Neural cell (in vitro differentiated cells): Measurements from ENCODE around the gene TRIO. TPM values are rescaled to one million over a fixed set of nuclear protein-coding genes. Genes with fewer than 3 reads are reported as not detected.

Experiments used
- H2AFZ ChIP-seq: fragments of 200-600, 300-800 bp; sonication (generic), shearing (Covaris generic); 2 replicates; pipeline ENCODE4 v1.6.0; 2014; ENCODE audit warnings: low read depth, mild to moderate bottlenecking, antibody characterized with exemption, low read length, moderate library complexity
- H3F3A ChIP-seq: fragments of 200-600 bp; shearing (Covaris generic); 2 replicates; pipeline ENCODE4 v1.6.1; 2016; ENCODE audit warnings: mild to moderate bottlenecking, moderate library complexity, mixed read lengths, antibody characterized with exemption, low read length; ENCODE audit not compliant: insufficient read depth, poor library complexity, severe bottlenecking
- H3K27ac ChIP-seq: fragments of 200-600, 300-800 bp; sonication (generic), shearing (Covaris generic); 2 replicates; pipeline ENCODE4 v1.5.1; 2014; ENCODE audit warnings: mild to moderate bottlenecking, low read length, moderate library complexity
- H3K27me3 ChIP-seq: fragments of 300-800, 200-600 bp; sonication (generic), shearing (Covaris generic); 2 replicates; pipeline ENCODE4 v1.6.0; 2014; ENCODE audit warnings: mild to moderate bottlenecking, low read depth, low read length, moderate library complexity; ENCODE audit not compliant: insufficient read depth
- H3K36me3 ChIP-seq: fragments of 300-800, 200-600 bp; sonication (generic), shearing (Covaris generic); 2 replicates; pipeline ENCODE4 v1.5.1; 2014; ENCODE audit warnings: mild to moderate bottlenecking, antibody characterized with exemption, low read length, moderate library complexity; ENCODE audit not compliant: insufficient read depth
- H3K4me2 ChIP-seq: fragments of 300-800, 200-600 bp; sonication (generic), shearing (Covaris generic); 2 replicates; pipeline ENCODE4 v1.6.0; 2014; ENCODE audit warnings: mild to moderate bottlenecking, low read length
- H3K4me3 ChIP-seq: fragments of 300-800, 200-600 bp; sonication (generic), shearing (Covaris generic); 2 replicates; pipeline ENCODE4 v1.5.1; 2014; ENCODE audit warnings: mild to moderate bottlenecking, low read length, moderate library complexity
- H3K79me2 ChIP-seq: fragments of 200-600 bp; shearing (Covaris generic); replicated peaks from 2 replicates; pipeline ENCODE4 v1.6.0; 2014; ENCODE audit warnings: mild to moderate bottlenecking, low read length, moderate library complexity; ENCODE audit not compliant: insufficient read depth
- H3K9ac ChIP-seq: fragments of 300-800, 200-600 bp; sonication (generic), shearing (Covaris generic); 2 replicates; pipeline ENCODE4 v1.6.1; 2016; ENCODE audit warnings: mild to moderate bottlenecking, low read length, mixed read lengths
- H3K9me2 ChIP-seq: fragments of 200-600 bp; shearing (Covaris generic); 2 replicates; pipeline ENCODE4 v1.6.1; 2016; ENCODE audit warnings: mild to moderate bottlenecking, low read length, mixed read lengths; ENCODE audit not compliant: insufficient read depth
- H3K9me3 ChIP-seq: fragments of 200-600, 300-800 bp; sonication (generic), shearing (Covaris generic); 2 replicates; pipeline ENCODE4 v1.6.1; 2016; ENCODE audit warnings: mild to moderate bottlenecking, mixed run types, low read length, moderate library complexity, mixed read lengths
- H4K20me1 ChIP-seq: fragments of 200-600 bp; shearing (Covaris generic); 2 replicates; pipeline ENCODE4 v1.6.1; 2016; ENCODE audit warnings: mild to moderate bottlenecking, mixed run types; ENCODE audit not compliant: insufficient read depth
- EP300 ChIP-seq: fragments of 450-650 bp; conservative IDR thresholded peaks from 2 replicates; pipeline ENCODE4 v1.6.1; 2014; ENCODE audit warnings: antibody characterized with exemption, mild to moderate bottlenecking, moderate library complexity; ENCODE audit not compliant: poor library complexity, severe bottlenecking
- EZH2 ChIP-seq: fragments of 200-600, 300-800 bp; shearing (Covaris generic), sonication (generic); IDR thresholded peaks from 2 replicates; pipeline ENCODE4 v1.6.1; 2014; ENCODE audit warnings: antibody characterized with exemption, low read length, borderline replicate concordance, mild to moderate bottlenecking; ENCODE audit not compliant: insufficient read depth, poor library complexity, severe bottlenecking
- MXI1 ChIP-seq: fragments of 450-650 bp; conservative IDR thresholded peaks from 2 replicates; pipeline ENCODE4 v1.6.1; 2014; ENCODE audit warnings: antibody characterized with exemption, mild to moderate bottlenecking; ENCODE audit not compliant: poor library complexity, severe bottlenecking
- POLR2AphosphoS5 ChIP-seq: IDR thresholded peaks from 2 replicates; pipeline ENCODE4 v1.6.1; 2012
- RAD21 ChIP-seq: fragments of 450-650 bp; conservative IDR thresholded peaks from 2 replicates; pipeline ENCODE4 v1.6.1; 2014; ENCODE audit warnings: antibody characterized with exemption, mild to moderate bottlenecking, moderate library complexity
- SMC3 ChIP-seq: fragments of 450-650 bp; conservative IDR thresholded peaks from 2 replicates; pipeline ENCODE4 v1.6.1; 2014; ENCODE audit warnings: antibody characterized with exemption, mild to moderate bottlenecking, moderate library complexity; ENCODE audit not compliant: poor library complexity
- TAF1 ChIP-seq: IDR thresholded peaks from 2 replicates; pipeline ENCODE4 v1.6.1; 2012; ENCODE audit warnings: low read depth
- polyA plus RNA-seq: library from polyadenylated mRNA; depleted of rRNA; stranded (reverse); fragments of >200 nt; gene quantifications from 2 replicates; pipeline ENCODE4 v1.2.3, GENCODE V29; 2014
- TF ChIP-seq, protein P1 (sequence below): IDR thresholded peaks from 2 replicates; pipeline ENCODE4 v1.6.1; 2012; ENCODE audit warnings: borderline replicate concordance
- TF ChIP-seq, protein P2 (sequence below): fragments of 450-650 bp; IDR thresholded peaks from 2 replicates; pipeline ENCODE4 v1.5.1; 2014; ENCODE audit warnings: antibody characterized with exemption, mild to moderate bottlenecking, moderate library complexity; ENCODE audit not compliant: poor library complexity, severe bottlenecking

The TRIO gene
- polyA plus RNA-seq, 1 donor from 2014 or later = 168 TPM

DNA sequence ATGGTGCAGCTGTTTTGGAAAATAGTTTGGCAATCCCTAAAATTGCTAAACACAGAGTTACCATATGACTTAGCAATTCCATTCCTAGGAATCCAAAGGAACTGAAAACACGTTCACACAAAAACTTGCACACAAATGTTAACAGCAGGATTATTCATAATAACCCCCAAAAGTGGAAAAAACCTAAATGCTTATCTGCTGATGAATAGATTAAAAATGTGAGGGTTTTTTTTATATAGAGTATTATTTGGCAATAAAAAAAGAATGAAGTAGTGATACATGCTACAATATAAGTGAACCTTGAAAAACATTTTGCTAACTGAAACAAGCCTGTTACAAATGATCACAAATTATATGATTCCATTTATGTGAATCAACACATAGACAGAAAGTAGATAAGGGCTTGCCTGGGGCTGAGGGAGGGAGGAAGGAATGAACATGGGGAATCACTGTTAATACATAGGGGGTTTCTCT lies 45.1 kb upstream of the TRIO start:
- Histone ChIP-seq H3K27ac (no peak overlapping the region), H2AFZ (no peak overlapping the region), H3K27me3 (no peaks in the 10 kb centered on the region), H4K20me1 (no peaks in the 10 kb centered on the region), H3K36me3 (no peaks in the 10 kb centered on the region), H3K79me2 (no peaks in the 10 kb centered on the region), H3K4me2 (no peak overlapping the region), H3K4me3 (no peak overlapping the region), H3K9ac (no peak overlapping the region), H3K9me3 (no peaks in the 10 kb centered on the region), H3F3A (no peaks in the 10 kb centered on the region), H3K9me2 (no peaks in the 10 kb centered on the region)
- TF ChIP-seq RAD21 = no peak
- TF ChIP-seq EZH2 = no peak
- TF ChIP-seq, protein P1, sequence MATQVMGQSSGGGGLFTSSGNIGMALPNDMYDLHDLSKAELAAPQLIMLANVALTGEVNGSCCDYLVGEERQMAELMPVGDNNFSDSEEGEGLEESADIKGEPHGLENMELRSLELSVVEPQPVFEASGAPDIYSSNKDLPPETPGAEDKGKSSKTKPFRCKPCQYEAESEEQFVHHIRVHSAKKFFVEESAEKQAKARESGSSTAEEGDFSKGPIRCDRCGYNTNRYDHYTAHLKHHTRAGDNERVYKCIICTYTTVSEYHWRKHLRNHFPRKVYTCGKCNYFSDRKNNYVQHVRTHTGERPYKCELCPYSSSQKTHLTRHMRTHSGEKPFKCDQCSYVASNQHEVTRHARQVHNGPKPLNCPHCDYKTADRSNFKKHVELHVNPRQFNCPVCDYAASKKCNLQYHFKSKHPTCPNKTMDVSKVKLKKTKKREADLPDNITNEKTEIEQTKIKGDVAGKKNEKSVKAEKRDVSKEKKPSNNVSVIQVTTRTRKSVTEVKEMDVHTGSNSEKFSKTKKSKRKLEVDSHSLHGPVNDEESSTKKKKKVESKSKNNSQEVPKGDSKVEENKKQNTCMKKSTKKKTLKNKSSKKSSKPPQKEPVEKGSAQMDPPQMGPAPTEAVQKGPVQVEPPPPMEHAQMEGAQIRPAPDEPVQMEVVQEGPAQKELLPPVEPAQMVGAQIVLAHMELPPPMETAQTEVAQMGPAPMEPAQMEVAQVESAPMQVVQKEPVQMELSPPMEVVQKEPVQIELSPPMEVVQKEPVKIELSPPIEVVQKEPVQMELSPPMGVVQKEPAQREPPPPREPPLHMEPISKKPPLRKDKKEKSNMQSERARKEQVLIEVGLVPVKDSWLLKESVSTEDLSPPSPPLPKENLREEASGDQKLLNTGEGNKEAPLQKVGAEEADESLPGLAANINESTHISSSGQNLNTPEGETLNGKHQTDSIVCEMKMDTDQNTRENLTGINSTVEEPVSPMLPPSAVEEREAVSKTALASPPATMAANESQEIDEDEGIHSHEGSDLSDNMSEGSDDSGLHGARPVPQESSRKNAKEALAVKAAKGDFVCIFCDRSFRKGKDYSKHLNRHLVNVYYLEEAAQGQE = no peak
- TF ChIP-seq SMC3 = no peak
- TF ChIP-seq, protein P2, sequence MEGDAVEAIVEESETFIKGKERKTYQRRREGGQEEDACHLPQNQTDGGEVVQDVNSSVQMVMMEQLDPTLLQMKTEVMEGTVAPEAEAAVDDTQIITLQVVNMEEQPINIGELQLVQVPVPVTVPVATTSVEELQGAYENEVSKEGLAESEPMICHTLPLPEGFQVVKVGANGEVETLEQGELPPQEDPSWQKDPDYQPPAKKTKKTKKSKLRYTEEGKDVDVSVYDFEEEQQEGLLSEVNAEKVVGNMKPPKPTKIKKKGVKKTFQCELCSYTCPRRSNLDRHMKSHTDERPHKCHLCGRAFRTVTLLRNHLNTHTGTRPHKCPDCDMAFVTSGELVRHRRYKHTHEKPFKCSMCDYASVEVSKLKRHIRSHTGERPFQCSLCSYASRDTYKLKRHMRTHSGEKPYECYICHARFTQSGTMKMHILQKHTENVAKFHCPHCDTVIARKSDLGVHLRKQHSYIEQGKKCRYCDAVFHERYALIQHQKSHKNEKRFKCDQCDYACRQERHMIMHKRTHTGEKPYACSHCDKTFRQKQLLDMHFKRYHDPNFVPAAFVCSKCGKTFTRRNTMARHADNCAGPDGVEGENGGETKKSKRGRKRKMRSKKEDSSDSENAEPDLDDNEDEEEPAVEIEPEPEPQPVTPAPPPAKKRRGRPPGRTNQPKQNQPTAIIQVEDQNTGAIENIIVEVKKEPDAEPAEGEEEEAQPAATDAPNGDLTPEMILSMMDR = no peak
- TF ChIP-seq MXI1 = no peak
- no peak for TF ChIP-seq EP300
- TF ChIP-seq POLR2AphosphoS5 = no peak
- no peak for TF ChIP-seq TAF1

DNA sequence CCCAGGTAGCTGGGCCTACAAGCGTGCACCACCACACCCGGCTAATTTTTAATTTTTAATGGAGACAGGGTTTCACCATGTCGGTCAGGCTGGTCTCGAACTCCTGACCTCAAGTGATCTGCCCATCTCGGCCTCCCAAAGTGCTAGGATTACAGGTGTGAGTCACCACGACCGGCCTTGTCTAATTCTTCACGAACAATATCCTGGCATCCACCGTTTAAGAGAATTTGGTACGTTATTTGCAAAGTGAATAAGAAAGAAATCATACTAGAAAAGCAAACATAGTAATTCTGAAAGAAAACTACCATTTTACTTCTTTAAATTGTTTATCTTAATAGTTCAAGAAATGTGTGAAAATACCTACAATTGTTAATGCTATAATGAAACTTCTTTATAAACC lies 42.9 kb upstream of the TRIO start:
- H3K4me2 ChIP-seq = no peak overlapping the region
- no peaks in the 10 kb centered on the region for H3K36me3 ChIP-seq
- H3K4me3 ChIP-seq = no peak overlapping the region
- no peak overlapping the region for H3K27ac ChIP-seq
- H3K27me3 ChIP-seq = no peaks in the 10 kb centered on the region
- no peak overlapping the region for H3K9ac ChIP-seq
- H4K20me1 ChIP-seq = no peaks in the 10 kb centered on the region
- no peak overlapping the region for H2AFZ ChIP-seq
- H3K9me3 ChIP-seq = no peaks in the 10 kb centered on the region
- no peaks in the 10 kb centered on the region for H3K9me2 ChIP-seq
- TF ChIP-seq MXI1 (no peak), SMC3 (no peak), EP300 (no peak), RAD21 (no peak)
- TF ChIP-seq, protein P2 = no peak
- no peaks in the 10 kb centered on the region for H3K79me2 ChIP-seq
- H3F3A ChIP-seq = no peaks in the 10 kb centered on the region
